ENCODE measurements around the gene AGAP1.
"Not testable (repeated sequence)": the region's sequence is repeated elsewhere in the genome, so short reads cannot be mapped to it uniquely, and the experiment has no call there.

The AGAP1 gene

GRCh38 chr2:235944591-235944990, 450.7 kb downstream of the AGAP1 start:
- DNase-seq (ENCODE audit: low read depth): no peak

GRCh38 chr2:235945608-235946140, 451.8 kb downstream of the AGAP1 start:
- no peak for DNase-seq (ENCODE audit: low read depth)

- no peak for DNase-seq (ENCODE audit: low read depth)
Measured at GRCh38 chr2:235946590-235946989, 452.7 kb downstream of the AGAP1 start.

DNA sequence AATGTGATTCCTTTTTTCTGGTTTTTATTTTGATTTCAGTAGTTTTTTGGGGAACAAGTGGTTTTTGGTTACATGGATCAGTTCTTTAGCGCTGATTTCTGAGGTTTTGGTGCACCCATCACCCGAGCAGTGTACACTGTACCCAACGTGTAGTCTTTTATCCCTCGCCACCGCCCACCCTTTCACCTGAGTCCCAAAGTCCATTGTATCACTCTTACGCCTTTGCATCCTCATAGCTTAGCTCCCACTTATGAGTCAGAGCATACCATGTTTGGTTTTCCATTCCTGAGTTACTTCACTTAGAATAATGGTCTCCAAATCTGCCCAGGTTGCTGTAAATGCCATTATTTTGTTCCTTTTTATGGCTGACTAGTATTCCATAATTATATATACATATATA, 453.2 kb downstream of the AGAP1 start:
- DNase-seq (ENCODE audit: low read depth): not testable (repeated sequence)

DNA sequence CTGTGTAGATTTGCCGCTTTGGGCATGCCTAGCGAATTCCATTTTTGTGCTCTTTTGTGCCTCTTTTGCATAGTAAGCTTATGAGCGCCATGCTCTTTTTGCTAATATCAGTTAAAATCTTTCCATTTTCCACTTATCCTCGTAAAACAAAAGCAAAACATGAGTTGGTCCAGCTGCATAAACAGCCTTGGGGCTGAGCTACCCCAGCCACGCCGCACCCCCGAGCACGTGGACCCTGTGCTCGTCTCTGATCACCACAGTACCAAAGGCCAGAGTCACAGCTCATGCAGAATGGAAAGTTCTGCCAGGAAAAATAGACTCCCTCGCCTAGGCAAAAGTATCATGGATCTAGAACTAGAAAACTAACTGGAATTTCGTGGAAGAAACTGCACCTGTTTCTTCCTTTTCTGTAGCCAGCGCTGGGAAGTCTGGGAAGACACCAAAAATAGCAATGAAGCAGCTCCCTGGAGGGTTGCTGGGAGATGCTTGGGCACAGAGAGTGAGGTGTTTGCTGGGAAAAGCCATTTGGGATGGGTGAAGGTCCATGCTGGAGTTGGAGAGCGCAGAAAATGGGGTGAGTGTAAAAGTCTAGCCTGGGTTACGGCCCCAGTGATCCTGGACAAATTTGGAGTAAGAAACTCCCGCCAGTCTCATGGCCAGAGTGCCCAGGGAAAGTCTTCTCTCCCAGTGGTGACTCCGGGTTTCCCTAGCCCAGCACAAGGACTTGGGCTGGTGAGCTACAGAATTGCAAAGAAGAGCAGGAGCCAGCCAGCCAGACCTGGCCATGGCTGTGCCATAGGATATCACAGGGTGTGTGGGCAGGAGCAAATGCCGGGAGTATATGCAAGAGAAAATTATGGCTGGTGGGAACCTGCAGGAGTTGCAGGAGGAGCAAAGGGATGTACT, 456.0 kb downstream of the AGAP1 start:
- no peak for DNase-seq (ENCODE audit: low read depth)

GRCh38 chr2:235950473-235950809, 456.6 kb downstream of the AGAP1 start:
- no peak for DNase-seq (ENCODE audit: low read depth)

GRCh38 chr2:235951493-235951892, 457.6 kb downstream of the AGAP1 start:
- no peak for DNase-seq (ENCODE audit: low read depth)

- DNase-seq (ENCODE audit: low read depth): peak; percentile 5
Measured at GRCh38 chr2:235951982-235952381, 458.1 kb downstream of the AGAP1 start.

DNA sequence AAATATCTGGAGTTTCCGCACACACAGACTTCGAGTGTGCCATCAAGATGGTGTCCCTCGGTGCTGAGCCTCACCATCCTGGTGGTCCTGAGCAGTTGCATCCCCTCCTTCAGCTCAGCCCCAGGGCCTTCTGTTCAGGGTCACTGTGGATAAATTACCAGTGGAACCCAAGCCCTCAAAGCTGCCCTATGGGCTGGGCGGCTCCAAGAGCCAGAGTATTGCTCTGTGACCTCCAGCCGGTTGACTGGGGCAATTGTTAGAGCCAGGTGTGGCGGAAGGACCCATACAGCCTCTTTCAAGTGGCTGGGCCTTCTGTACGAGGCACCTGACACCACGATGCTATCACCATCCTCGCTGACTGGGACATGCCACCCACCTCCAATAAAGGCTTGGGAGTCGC, 458.9 kb downstream of the AGAP1 start:
- DNase-seq (ENCODE audit: low read depth): no peak

DNA sequence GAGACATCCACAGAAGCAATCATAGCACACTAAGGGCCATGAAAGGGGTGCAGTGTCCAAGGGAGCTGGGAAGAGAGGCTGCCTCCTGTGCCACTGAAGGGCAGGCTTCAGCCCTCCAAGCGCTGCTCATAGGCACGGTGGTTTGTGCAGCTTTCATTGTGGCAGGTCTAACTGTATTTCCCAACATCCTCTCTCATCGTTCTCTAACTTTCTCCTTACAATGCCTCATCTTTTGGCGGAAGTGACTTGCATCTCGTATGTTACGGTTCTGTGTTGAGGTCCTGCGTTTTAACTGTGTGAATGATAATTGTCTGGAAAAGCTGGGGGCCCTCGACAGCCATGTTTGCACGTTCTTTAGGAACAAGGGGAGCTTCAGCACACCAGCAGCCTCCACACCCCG, 460.4 kb downstream of the AGAP1 start:
- no peak for DNase-seq (ENCODE audit: low read depth)

DNA sequence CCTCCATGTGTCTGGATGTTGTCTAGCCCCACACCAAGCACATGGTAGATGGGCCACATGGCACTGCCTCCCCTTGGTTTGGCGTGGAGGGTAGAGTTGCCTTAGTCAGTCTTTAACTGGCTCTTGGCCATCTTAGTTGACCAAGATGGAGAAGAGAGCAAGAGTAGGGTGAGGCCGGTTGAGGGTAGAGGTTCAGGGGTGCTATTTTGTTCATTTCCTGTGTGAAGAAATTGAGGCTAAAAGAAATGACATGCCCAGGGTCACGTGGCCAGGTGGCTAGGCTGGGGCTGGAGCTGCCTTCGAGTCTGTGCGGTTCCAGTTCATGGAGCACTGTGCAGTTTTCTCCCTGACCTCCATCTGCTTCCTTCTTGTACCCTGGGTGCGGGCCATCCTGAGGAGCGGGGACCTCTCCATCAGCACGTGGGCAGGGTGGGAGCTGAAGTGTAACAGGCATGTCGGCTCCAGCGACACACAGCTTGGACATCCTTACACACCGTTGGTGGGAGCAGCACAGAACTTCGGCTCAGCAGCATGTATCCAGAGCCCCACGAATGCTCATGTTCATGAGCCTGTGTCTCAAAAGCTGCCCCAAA, 461.1 kb downstream of the AGAP1 start:
- no peak for DNase-seq (ENCODE audit: low read depth)

DNA sequence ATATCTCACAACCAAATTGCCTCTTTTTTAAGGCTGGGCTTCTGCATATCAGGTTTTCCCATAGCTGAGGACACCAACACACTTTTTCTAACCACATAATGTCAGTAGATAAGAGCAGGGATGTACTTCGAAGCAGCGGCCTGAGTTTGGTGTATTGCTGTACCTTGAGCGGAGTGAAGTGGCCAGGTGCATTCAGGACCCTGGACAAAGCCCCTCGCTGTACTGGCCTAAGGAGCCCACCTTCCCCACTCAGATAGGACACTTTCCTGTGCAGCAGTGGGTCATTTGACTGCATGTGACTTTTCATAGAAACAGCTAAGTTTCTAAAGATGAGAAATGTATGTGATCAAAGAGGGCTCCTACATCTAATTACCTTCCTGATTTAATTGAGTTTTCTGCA, 461.8 kb downstream of the AGAP1 start:
- DNase-seq (ENCODE audit: low read depth): no peak

DNA sequence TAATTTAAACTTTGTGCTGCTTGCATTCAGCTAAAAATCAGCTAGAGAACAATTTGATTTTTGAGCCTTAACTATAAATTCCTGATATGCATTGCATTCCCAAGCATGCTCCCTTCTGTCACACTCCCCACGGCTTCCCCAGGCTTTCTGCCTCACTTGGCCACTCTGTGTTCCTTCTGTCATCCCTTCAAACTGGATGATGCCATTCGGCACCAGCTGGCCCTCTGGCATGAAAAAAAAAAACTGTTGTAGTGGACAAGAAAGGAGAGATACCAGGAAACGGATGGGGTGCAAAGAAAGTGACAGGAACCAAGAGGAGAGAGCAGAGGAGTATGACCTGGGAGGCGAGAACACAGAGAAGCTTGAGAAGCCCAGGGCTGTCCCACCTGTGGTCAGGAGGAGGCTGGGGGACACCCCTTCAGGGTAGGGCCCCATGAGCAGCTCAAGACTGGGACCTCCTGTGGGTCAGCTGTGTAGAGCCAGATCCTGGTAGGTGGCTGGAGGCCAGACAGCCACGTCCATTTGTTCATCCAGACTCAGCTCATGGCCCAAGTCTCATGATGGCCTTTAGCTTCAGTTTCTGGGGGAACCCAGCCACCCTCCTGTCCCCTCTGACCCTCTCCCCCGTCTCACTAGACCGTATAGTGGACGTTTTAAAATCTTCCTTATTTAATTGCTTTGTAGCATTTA, 462.6 kb downstream of the AGAP1 start:
- DNase-seq (ENCODE audit: low read depth): no peak

DNA sequence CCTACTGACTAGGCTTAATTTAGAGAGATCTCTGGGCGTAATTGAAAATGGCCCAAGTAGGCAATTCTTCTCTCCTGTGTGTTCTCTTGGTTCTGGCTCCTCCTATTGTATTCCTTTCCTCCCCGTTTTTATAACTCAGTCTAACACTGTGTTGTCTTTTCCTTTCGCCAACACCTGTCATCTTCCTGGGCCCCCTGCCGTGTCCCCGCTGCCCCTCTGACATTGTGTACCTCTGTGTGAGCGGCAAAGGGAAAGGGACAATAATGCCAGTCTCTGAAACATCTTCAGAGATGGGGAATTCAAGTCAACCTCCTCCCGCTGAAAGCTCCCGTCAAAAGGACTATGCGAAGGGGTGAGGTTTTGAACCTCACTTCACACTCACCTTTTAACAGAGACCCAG, 463.4 kb downstream of the AGAP1 start:
- no peak for DNase-seq (ENCODE audit: low read depth)

DNA sequence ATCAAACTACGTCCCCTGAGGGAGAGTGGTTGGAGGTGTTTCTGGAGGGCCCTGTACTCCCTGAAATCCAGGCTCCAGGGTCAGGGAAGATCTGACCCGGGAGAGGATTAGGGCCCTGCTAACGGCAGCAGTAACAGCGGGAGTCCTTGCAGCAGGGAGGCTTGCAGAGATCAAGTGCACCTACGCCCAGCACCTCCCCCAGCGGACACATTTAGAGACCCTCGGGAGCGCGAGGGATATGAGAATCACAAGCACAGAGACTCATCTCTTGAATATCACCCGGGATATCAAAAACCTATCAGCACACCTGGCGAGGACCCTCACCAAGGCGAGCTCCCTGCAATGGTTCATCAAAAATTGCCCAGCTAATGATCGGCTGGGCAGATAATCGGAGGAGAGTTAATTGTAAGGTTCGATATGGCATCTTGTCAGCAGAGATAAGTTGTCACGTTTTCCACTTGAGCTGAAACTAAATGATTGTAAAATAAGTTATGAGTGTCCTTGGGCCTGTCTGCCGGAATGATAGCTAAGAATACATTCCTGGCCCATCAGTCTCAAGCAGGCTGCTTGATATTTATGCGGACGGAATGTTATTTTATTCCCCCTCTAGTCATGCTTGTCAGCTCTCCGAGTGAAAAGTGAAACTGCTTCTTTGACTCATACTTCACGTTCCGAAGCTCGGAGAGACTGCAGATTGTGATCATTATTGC, 464.5 kb downstream of the AGAP1 start:
- DNase-seq (ENCODE audit: low read depth): no peak

GRCh38 chr2:235958931-235959410, 465.1 kb downstream of the AGAP1 start:
- no peak for DNase-seq (ENCODE audit: low read depth)

- DNase-seq (ENCODE audit: low read depth): no peak
Measured at GRCh38 chr2:235960011-235960715, 466.3 kb downstream of the AGAP1 start.

DNA sequence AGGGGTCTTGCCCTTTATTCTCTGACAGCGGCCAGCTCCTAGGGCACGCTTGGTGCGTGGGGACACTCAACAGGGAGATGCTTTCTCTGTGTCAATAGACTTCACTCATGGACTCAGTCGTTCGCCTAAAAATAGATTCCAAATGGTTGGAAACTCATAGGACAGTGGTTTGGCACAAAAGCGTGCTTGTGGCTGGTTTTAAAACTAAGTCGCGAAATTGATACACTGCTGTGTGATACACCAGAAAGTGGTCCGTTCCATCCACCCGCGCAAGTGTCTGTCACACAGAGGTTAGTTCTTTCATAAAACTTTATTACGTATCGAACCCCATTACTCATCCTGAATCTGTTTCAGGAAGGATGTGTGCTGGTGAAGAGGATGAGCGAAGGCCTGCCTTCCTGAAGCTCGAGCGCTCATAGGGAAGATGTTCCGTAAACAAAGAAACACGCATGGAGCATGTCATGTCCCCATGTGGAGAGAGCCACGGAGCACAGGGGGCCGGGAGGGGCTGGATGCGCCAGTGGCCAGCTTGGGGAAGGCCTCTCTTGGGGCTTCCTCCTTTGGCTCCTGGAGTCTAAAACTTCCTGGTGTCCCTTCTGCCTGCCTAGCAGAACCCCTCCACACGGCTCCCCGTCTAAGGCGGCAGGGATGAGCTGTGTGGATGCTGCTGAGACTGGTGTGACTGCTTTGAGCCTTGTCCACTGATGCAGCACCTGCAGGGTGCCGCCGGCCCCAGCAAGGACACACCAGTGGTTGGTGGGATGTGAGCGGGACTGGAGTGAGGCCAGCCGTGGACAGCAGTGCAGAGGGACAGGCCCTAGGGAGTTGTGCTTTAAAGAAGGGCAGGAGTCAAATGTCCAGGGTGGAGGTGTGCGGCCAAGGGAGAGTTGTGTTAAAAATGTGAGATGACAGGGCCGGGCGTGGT, 467.1 kb downstream of the AGAP1 start:
- no peak for DNase-seq (ENCODE audit: low read depth)

- DNase-seq (ENCODE audit: low read depth): no peak
Measured at GRCh38 chr2:235961711-235962110, 467.9 kb downstream of the AGAP1 start.

GRCh38 chr2:235963853-235964577, 470.2 kb downstream of the AGAP1 start:
- DNase-seq (ENCODE audit: low read depth): no peak
